HG03066 (cell line): ENCODE measurements around the gene RARB.

Experiments used
- ATAC-seq: cut with Tn5 transposase; IDR thresholded peaks from one replicate; pipeline ENCODE4 v1.9.1; 2021; ENCODE audit warnings: low read depth; ENCODE audit not compliant: unreplicated experiment

The RARB gene

DNA sequence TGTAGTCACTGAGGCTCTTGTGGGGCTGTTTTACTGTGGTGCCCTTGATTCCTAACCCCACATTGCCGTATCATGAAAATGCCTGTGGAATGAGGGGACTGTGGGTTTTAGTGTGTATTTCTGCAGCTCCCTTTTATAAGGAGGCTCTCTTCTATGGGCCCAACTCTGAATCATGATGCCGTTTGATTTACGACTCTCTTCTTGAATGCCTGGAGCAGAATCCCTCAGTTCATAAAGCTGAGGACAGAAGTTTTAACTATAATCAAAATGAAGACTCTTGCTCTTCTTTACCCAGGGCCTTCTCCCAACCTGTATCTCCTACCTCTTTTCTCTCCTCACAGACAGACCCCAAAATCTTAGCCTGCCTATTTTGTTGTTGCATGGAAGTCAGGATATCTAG lies 109.5 kb downstream of the RARB start:
- ATAC-seq, result no peak

DNA sequence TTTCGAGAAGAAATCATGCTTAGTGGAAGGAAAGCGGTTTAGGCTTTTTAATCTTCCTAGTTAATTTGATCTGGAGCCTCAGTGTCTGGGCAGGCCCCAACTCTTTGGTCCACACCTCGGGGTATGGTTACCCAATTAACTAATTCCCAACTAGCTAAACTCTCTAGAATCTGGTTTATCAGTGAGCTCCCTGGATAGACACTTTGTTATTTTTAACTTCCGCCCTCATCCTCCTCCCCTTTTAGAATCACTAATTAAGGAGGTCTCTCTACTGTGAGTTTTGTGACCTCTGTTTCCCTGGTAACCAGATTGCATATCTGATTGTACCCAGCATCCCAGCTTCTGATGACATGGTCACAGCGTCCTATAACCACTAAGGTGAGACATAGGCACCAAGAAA lies 112.2 kb downstream of the RARB start:
- no peak for ATAC-seq

DNA sequence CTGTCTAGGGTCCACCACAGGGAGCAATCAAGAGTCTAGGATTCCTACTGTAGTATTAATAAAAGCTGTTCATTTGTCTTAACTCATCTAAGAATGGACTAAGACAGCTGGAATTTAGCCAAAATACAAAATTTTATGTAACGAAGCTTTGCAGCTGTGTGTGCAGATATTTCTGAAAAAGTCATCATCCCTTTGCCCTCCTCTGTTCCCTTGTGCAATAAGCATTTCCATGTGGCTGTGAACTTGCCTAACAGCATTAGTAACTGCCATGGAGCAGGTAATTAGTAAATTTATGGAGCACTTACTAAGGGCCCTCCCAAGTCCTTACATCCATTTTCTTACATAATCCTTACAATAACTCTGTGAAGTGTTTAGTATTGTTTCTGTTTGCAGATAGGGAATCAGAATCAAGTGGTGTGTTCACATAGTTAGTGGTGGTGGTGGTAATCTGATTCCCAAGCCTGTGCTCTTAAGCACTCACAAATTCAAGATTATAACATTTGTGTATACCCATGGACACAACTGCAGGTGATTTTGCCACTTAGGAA lies 114.5 kb downstream of the RARB start:
- ATAC-seq, result no peak

DNA sequence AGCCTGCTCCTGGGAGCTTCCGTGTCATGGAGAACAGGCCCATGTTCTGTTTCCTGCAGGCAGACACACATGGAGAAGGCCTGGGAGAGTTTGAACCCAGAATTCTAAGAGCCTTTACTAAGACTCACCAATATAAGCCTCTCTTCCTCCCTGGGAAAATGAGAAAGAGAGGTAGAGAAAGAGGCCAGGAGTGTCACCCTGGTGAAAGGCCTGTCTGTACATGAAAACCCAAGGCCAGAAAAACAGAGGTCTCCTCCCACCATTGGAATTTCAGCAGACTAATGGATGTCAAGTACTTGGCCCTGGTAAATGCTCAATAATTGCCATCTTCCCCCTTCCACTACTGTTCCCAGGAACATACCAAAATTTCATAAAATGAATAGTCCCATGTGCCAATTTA lies 119.0 kb downstream of the RARB start:
- no peak for ATAC-seq

DNA sequence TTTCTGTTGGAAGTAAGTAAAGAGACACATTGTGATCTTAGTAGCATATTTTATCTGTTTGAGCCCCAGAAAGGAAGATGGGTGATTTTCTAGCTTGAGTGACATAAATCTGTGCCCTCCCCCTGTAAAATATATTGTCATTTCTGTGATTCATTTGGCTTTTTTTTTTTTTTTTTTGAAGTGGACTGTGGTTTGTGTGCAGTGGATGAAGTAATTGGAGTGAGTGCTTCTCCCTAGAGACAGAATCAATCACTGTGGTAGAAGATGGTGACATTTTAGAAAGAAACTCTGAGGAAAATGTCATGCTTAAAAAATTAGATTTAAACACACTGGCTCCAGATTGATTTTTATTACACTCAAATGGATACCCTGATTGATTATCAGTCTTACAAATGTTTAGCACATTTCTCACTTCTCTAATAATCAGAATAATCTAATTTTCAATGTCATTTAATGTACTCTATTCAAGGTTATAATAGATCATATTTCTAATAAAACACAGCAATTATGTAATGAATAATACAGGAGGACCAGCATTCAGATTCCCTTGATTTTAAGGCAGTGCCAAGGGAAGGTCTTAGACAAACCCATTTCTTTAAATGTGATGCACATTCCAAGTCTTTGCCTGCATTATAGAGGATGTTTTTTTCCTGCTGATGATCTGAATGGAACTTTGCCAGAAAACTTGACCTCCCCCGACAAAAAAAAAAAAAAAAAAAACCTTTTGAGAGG lies 120.0 kb downstream of the RARB start:
- ATAC-seq, result no peak

DNA sequence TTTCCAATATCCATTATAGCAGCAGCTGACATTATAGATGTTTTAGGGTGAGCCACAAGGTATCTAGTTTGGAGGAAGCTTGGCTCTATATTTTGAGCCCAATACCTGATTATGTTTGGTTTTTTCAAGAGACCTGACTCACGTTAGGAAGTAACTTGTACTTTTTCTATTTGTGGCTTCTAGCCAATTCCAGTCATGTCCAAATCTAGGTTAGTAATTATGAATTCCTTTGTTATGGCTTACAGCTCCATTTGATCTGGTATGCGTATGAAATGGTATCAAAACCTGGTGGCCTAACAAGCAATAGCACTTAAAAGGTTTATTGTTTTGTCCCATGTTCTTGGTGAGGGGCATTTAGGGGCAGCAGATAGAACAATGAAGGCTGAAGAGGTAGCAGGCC lies 120.8 kb downstream of the RARB start:
- ATAC-seq, result no peak

DNA sequence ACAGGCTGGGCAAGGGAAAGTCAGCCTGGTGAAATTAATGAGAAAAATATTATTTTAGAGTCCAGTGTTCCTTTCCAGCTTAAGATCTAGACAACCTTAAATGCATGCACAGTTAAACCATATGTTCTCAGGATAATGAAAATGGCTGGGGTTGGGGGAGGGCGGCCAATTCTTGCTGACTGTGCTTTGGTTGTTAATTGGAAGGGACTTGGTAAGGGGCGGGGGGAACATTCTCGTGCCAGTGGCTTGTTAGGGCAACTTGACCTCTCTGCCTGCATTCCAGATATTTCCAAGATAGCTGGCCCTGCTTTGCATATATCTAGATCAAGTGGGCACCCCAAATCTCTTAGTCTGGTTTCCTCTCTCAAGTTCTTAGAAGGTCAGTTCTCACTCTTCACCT lies 124.2 kb downstream of the RARB start:
- ATAC-seq, result no peak

DNA sequence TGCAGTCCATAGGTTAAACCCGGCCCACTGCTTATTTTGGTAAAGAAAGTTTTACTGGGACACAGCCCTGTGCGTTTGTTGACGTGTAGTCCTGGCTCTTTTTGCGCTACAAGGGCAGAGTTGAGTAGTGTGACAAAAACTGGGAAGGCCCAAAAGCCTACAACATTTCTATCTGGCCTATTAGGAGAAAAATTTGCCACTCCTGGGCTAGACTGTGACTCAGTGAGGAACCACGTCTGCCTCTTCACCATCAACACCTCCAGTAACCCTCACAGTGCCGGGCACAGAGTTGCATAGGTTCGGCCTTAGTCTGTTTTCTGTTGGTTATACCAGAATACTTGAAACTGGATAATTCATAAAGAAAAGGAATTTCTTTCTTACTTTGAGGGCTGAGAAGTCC lies 126.3 kb downstream of the RARB start:
- ATAC-seq, result no peak

DNA sequence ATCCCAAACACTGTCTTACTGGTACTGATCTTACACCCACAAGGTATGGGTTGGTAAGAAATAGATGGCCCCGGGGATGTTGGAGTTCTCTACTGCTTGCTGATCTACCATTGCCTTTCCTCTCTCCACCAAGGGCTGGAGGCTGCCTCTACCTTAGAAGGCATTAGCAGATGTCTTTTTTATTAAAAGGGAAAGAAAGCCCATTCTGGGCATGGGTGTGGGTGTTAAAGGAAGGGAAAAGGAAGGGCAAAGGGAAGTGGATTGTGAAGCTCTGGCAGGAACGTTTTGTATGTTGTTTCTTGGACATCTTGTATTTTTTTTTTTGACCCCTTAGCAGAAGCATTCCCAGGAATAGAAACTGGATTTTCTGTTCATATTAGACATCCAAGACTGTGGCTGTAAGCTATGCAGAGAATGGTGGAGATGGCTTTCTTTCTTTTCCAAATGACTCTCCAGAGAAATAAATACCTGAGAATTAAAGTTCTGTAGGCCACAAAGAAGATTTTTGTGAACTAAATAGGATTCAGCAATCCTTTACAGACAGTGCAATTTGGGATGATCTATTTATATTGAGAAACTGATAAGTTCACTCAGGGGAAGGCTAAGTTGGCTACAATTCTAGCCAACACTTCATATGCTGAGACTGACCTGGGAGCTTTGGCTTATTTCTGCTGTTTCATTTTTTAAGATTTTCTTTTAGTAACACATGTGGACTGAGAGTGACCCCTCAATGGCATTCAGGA lies 127.8 kb downstream of the RARB start:
- ATAC-seq, result no peak

DNA sequence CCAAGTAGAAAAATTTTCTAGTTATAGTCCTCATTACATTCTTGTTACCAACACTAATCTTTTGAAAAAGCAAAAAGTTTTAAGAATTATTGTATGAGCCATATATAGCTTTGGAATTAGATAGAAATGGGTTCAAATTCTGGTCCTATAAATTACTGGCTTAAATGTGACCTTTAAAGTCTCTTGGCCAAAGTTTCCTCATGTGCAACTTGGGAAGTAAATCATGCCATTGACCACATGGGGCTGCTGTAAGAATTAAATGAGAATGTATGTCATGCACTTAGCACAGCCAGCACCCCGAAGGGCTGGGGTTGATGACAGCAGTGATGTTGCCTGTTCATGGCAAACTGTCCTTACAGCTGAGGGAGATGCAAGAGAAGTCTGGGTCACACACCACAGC lies 128.4 kb downstream of the RARB start:
- no peak for ATAC-seq

DNA sequence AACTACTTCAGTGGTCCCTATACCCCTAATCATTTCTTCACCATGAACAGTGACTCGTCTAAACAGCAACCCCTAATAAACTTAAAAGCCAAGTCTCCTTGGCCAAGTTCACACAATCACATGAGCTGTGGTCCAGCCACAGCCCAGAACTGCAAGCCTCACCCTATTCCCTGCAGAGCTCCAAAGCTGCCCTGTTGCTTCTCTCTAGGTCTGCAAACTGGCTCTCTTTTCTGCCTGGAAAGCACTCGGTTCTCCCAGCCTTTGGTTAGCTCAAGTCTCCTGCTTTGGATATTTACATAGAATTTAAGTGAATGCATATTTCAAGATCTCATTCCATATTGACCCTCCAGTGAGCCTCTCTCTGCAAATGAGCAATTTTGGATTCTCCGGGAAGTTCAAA lies 129.6 kb downstream of the RARB start:
- ATAC-seq, result no peak

DNA sequence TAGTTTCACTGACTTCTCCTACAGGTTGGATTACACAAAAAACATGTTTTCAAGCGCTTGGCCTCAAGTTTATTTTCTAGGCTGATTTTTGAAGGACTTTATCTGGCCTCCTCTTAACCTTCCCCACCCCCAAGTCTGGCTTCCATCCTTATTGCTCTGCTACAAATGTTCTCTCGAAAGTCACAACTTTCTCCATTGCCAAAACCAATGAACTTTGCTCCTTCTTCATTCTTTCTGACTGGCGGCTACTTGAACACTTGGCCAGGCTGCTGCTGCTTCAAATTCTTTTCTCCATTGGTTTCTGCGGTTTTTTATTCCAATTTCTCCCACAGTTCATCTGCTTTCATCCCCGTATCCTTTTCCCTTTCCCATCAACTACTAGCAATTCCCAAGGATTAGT lies 130.1 kb downstream of the RARB start:
- ATAC-seq, result no peak

DNA sequence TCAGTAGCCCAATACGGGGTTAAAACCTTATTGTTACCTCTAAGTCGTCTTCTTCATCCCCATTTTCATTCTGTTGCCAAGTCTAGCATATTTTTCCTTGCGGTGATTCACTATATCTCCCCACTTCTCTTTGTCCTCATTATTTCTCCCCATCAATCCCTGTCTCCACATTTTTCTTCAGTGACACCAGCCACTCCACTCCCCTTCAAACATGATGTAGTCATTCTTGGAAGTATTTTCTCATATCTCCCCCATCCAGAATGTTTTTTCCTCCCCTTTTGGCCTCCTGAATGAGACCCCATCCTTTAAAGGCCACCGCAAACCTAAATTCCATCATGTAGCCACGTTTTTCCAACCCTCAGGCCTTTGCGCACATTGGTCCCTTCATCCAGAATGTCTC lies 130.7 kb downstream of the RARB start:
- no peak for ATAC-seq

DNA sequence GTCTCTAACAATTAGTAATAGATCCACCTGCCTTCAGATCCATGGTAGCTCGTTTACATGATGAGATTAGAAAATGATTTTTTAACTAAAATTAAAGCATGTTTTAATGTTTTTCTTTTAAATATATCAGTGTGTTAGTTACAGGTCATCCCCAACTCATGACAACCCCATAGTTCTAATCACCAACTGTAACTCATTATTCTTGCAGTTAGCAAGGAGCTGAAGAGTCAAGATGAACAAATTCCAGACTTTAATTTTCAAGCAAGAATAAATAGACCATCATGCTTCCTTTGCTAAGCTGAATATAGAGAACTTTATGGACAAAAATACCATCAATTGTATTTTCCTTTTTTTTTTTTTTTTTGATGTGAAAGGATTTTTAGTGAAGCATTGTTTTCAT lies 135.5 kb downstream of the RARB start:
- ATAC-seq, result no peak

DNA sequence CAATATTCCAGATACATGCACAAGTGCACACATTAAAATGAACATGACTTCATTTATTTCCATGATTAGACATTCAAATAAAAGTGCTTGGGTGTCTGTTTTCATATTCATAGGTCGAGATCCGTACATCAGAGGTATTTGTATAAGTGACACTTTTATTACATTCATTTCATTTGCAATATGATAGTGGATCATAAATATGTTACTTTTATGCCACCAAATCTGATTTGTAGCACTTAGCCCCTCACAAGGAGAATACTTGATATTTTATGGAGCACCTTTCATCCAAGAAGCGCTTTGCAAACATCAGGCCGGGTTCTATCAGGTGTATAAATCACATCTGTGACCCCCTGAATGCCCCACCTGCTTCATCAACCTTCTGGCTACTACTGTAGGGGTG lies 136.0 kb downstream of the RARB start:
- no peak for ATAC-seq

DNA sequence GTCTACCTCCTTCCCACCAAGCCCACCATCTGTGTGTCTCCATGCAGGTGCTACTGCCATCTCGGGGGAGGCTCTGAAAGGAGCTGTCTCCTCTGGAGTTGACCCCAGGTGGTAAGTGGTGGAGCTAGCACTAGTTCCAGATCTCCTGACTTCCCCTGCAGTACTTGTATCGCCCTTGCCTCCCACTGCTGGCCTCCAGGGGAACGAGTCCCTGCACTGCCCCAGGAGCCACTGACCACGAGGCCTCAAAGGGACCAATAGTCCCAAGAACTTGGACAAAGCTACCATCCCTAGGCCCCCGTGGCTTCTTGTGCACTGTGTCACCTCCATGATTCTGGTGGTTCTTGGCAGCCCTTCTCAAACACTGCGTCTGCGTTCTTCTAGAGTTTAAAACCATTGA lies 137.7 kb downstream of the RARB start:
- no peak for ATAC-seq

DNA sequence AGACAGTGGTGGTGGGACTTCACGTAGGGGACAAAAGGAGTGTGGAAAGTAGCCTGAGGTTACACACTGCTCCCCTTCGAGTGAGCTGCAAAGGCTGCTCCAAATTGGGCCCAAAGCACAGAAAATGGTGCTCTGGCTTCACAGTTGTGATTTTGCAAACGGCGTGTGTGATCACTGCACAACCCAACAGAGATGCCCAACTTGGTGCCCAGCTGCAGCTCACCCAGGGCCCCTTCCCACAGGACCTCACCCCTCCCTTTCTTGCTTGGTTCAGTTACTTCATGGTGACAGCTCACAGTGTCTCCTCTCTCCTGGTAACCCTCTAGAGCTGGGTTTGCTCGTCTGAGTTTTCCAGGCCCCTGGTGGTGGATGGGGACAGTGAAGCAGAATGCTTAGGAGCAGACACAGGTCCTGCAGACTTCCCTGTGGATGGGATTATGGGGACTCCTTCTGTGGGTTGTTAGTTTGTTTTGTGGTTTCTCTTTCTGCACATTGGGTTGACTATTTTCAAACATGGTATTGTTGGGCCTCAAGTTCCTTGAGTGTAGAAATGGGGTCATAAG lies 138.4 kb downstream of the RARB start:
- ATAC-seq, result no peak

DNA sequence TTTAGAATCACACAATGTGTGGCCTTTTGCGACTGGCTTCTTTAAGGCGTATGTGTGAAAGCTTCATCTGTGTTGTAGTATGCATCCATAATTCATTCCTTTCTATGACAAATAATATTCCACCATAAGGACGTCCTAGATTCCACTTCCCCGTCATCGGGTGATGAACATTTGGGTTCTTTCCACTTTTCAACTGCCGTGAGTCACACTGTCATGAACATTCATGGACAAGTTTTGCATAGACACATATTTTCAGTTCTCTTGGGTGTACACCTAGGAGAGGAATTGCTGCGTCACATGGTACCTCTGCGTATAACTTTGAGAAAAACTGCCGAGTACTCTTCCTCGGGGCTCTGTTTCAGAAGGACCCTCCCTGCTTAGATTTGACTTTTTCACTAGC lies 139.3 kb downstream of the RARB start:
- no peak for ATAC-seq

DNA sequence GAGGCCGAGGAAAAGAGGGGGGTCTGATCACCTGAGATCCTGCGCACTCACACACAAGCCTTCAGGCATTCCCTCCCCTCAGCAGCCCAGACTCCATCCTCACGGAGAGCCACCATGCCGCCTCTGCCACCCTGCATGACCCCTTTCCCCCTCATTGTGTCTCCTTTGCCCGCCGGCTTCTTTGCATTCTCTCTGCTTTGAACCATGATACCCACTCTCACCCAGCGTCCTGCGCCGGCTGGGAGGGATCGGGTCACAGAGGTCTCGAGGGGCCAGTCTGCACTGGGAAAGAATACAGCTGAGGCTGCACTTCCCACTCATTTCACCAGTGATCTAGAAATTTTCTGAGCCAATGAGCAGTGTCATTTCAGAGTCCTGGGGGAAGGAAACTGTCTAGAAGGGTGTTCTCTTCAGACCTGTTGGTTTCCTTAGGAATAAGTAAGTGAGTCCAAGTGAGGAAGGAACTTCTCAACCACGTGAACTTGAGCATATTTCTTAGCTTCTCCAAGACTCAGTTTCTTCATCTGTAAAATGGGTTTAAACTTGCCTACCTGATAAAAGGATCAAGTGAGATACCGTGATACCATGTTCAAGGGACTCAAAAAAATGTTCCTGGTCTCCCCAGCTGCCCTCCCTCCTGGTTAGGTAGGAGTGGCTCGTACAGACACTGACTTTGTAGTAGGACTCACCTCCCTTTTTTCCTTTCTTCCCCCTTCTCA lies 139.9 kb downstream of the RARB start:
- no peak for ATAC-seq

DNA sequence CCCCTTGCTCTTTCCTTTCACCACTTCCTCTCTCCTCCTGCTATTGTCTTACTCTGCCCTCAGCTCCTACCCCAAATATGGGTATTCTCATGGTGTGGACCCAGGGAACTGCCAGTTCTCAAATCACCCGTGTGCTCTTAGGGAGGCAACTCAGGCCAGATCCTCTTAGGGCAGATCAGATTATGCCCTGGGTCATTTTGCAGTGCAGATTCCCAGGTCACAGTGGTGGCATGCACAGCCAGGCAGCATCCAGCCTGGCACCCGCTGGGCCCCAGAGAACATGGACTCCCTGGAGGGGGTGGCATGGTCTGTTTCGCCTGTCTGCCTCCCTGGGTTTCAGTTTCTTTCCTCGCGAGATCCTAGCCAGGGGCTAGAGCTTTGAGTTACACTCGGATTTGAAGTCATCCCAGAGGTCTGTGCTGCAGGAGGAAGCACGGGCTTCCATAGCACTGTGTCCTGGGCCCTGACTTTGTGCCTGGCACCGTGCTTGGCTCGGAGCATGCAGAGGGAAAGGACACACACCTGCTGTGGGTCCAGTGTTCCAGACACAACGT lies 140.5 kb downstream of the RARB start:
- ATAC-seq, result no peak

DNA sequence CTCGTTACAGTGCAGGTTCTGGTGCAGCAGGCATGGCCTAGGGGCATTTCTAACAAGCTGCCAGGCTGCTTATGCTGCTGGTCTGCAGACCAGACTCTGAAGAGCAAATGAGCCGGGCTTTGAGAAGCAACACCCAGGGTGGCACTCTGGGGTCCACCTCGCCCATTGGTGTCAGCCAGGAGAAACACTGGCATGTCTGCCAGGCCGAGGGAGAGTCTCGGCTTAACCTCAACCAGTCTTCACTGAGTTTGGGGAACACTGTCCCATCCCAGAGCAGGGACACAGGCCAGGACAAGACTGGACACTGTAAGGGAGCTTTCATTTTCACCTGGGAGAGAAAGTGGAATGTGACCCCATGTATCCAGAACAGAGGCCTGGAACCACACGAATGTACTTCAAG lies 143.2 kb downstream of the RARB start:
- no peak for ATAC-seq
